Measurements from ENCODE around the gene TFPI. TPM values are rescaled to one million over a fixed set of nuclear protein-coding genes. Genes with fewer than 3 reads are reported as not detected.

TFPI gene
- total and polyA plus RNA-seq, 2 of the 8 experiments (the other 6 are each of a cell fraction or from before 2014, with no cell fraction given) = 2.0 to 7.1 TPM

DNA sequence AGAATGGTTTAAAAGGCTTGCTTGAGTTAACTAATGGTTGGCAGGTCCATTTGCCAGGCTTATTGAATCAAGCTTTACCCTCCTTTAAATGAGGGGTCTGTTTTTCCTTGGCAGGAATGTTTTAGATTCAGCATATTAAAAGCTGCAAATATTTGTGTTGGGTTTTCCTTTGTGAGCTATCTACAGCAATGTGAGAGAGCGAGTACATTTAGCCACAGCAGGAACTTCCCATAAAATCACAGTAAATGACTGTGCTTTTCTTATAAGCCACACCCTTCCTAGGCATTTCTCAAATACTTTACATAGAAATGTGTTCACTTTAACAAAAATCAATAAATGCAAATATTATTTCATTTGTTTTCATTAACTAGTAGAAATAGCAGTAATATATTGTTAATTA is 130.1 kb downstream of the TFPI start (continued):
- TF ChIP-seq, protein P1, sequence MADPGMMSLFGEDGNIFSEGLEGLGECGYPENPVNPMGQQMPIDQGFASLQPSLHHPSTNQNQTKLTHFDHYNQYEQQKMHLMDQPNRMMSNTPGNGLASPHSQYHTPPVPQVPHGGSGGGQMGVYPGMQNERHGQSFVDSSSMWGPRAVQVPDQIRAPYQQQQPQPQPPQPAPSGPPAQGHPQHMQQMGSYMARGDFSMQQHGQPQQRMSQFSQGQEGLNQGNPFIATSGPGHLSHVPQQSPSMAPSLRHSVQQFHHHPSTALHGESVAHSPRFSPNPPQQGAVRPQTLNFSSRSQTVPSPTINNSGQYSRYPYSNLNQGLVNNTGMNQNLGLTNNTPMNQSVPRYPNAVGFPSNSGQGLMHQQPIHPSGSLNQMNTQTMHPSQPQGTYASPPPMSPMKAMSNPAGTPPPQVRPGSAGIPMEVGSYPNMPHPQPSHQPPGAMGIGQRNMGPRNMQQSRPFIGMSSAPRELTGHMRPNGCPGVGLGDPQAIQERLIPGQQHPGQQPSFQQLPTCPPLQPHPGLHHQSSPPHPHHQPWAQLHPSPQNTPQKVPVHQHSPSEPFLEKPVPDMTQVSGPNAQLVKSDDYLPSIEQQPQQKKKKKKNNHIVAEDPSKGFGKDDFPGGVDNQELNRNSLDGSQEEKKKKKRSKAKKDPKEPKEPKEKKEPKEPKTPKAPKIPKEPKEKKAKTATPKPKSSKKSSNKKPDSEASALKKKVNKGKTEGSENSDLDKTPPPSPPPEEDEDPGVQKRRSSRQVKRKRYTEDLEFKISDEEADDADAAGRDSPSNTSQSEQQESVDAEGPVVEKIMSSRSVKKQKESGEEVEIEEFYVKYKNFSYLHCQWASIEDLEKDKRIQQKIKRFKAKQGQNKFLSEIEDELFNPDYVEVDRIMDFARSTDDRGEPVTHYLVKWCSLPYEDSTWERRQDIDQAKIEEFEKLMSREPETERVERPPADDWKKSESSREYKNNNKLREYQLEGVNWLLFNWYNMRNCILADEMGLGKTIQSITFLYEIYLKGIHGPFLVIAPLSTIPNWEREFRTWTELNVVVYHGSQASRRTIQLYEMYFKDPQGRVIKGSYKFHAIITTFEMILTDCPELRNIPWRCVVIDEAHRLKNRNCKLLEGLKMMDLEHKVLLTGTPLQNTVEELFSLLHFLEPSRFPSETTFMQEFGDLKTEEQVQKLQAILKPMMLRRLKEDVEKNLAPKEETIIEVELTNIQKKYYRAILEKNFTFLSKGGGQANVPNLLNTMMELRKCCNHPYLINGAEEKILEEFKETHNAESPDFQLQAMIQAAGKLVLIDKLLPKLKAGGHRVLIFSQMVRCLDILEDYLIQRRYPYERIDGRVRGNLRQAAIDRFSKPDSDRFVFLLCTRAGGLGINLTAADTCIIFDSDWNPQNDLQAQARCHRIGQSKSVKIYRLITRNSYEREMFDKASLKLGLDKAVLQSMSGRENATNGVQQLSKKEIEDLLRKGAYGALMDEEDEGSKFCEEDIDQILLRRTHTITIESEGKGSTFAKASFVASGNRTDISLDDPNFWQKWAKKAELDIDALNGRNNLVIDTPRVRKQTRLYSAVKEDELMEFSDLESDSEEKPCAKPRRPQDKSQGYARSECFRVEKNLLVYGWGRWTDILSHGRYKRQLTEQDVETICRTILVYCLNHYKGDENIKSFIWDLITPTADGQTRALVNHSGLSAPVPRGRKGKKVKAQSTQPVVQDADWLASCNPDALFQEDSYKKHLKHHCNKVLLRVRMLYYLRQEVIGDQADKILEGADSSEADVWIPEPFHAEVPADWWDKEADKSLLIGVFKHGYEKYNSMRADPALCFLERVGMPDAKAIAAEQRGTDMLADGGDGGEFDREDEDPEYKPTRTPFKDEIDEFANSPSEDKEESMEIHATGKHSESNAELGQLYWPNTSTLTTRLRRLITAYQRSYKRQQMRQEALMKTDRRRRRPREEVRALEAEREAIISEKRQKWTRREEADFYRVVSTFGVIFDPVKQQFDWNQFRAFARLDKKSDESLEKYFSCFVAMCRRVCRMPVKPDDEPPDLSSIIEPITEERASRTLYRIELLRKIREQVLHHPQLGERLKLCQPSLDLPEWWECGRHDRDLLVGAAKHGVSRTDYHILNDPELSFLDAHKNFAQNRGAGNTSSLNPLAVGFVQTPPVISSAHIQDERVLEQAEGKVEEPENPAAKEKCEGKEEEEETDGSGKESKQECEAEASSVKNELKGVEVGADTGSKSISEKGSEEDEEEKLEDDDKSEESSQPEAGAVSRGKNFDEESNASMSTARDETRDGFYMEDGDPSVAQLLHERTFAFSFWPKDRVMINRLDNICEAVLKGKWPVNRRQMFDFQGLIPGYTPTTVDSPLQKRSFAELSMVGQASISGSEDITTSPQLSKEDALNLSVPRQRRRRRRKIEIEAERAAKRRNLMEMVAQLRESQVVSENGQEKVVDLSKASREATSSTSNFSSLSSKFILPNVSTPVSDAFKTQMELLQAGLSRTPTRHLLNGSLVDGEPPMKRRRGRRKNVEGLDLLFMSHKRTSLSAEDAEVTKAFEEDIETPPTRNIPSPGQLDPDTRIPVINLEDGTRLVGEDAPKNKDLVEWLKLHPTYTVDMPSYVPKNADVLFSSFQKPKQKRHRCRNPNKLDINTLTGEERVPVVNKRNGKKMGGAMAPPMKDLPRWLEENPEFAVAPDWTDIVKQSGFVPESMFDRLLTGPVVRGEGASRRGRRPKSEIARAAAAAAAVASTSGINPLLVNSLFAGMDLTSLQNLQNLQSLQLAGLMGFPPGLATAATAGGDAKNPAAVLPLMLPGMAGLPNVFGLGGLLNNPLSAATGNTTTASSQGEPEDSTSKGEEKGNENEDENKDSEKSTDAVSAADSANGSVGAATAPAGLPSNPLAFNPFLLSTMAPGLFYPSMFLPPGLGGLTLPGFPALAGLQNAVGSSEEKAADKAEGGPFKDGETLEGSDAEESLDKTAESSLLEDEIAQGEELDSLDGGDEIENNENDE (IDR thresholded peaks at IDR 0.05; ENCODE audit: insufficient replicate concordance, low read length) = no peak
- no peak for TF ChIP-seq NRF1 (IDR thresholded peaks at IDR 0.05; ENCODE audit: low read depth, low read length)
- no peak for TF ChIP-seq YY1 (IDR thresholded peaks at IDR 0.05; ENCODE audit: low read depth, low read length)
- TF ChIP-seq KDM1A (IDR thresholded peaks at IDR 0.05; ENCODE audit: borderline replicate concordance, low read length) = no peak
- no peak for TF ChIP-seq TCF12 (IDR thresholded peaks at IDR 0.05; ENCODE audit: low read depth, low read length)
- no peak for TF ChIP-seq ASH2L (IDR thresholded peaks at IDR 0.05; ENCODE audit: low read length)
- no peak for TF ChIP-seq PHF8 (conservative IDR thresholded peaks at IDR 0.05; ENCODE audit: low read depth, low read length)
- no peak for TF ChIP-seq KDM5A (IDR thresholded peaks at IDR 0.05; ENCODE audit: low read length)
